GM23338 (cell line): ENCODE results near the gene ZFP92. TPM values are rescaled to one million over a fixed set of nuclear protein-coding genes. Genes with fewer than 3 reads are reported as not detected.

ENCODE experiments used
- ATAC-seq: fragments of 200-7000 bp; cut with Tn5 transposase; 3 replicates; pipeline ENCODE4 v1.9.1; 2020
- DNase-seq: peaks from one replicate; pipeline ENCODE4 v3.0.0-alpha.2; 2015; ENCODE audit warnings: low spot score
- H2AFZ ChIP-seq: fragments of 200-600 bp; sonication (generic); 2 replicates; pipeline ENCODE4 v1.8.0; 2016; ENCODE audit warnings: antibody characterized with exemption, mild to moderate bottlenecking, moderate library complexity
- H3F3A ChIP-seq: fragments of 200-600 bp; sonication (generic); replicated peaks from 2 replicates; pipeline ENCODE4 v1.8.0; 2017; ENCODE audit warnings: antibody characterized with exemption, mixed run types, low read depth
- H3K27ac ChIP-seq: fragments of 200-600 bp; sonication (generic); 2 replicates; pipeline ENCODE4 v1.6.1; 2016; ENCODE audit warnings: low read depth
- H3K27me3 ChIP-seq: fragments of 200-600 bp; sonication (generic); 2 replicates; pipeline ENCODE4 v1.8.0; 2016; ENCODE audit warnings: mild to moderate bottlenecking, mixed run types, moderate library complexity; ENCODE audit not compliant: insufficient read depth
- H3K36me3 ChIP-seq: fragments of 200-600 bp; sonication (generic); 2 replicates; pipeline ENCODE4 v1.8.0; 2016; ENCODE audit warnings: mild to moderate bottlenecking; ENCODE audit not compliant: insufficient read depth
- H3K4me1 ChIP-seq: fragments of 200-600 bp; sonication (generic); 2 replicates; pipeline ENCODE4 v1.8.0; 2016; ENCODE audit warnings: mild to moderate bottlenecking, moderate library complexity; ENCODE audit not compliant: insufficient read depth
- H3K4me2 ChIP-seq: fragments of 200-600 bp; sonication (generic); 2 replicates; pipeline ENCODE4 v1.7.1; 2017; ENCODE audit warnings: mixed run types
- H3K4me3 ChIP-seq: fragments of 200-600 bp; sonication (generic); 2 replicates; pipeline ENCODE4 v1.6.1; 2016; ENCODE audit warnings: mixed run types
- H3K79me2 ChIP-seq: fragments of 200-600 bp; sonication (generic); replicated peaks from 2 replicates; pipeline ENCODE4 v1.8.0; 2017; ENCODE audit warnings: mild to moderate bottlenecking; ENCODE audit not compliant: insufficient read depth
- H3K9me2 ChIP-seq: fragments of 200-600 bp; sonication (generic); 2 replicates; pipeline ENCODE4 v1.8.0; 2017; ENCODE audit not compliant: insufficient read depth
- H4K20me1 ChIP-seq: fragments of 200-600 bp; sonication (generic); replicated peaks from 2 replicates; pipeline ENCODE4 v1.8.0; 2017; ENCODE audit warnings: mild to moderate bottlenecking; ENCODE audit not compliant: insufficient read depth
- H3K27ac Mint-ChIP-seq: 2 replicates; pipeline ENCODE4 v1.8.0; 2020; ENCODE audit warnings: inconsistent platforms, mild to moderate bottlenecking, moderate library complexity, mixed read lengths
- H3K27me3 Mint-ChIP-seq: 3 replicates; pipeline ENCODE4 v1.8.0; 2022; ENCODE audit warnings: low read depth, mild to moderate bottlenecking, moderate library complexity, mixed read lengths, inconsistent platforms; ENCODE audit not compliant: insufficient read depth, poor library complexity
- H3K36me3 Mint-ChIP-seq: 3 replicates; pipeline ENCODE4 v1.8.0; 2021; ENCODE audit warnings: low read depth, mild to moderate bottlenecking, inconsistent platforms, moderate library complexity, mixed read lengths
- H3K4me1 Mint-ChIP-seq: 3 replicates; pipeline ENCODE4 v1.8.0; 2020; ENCODE audit warnings: mild to moderate bottlenecking, inconsistent platforms, mixed read lengths
- H3K4me3 Mint-ChIP-seq: 3 replicates; pipeline ENCODE4 v1.8.0; 2021; ENCODE audit warnings: moderate library complexity, mild to moderate bottlenecking, inconsistent platforms, mixed read lengths
- H3K9me3 Mint-ChIP-seq: 3 replicates; pipeline ENCODE4 v1.8.0; 2020; ENCODE audit warnings: moderate library complexity, mild to moderate bottlenecking, inconsistent platforms, mixed read lengths
- CREB1 ChIP-seq: fragments of 250-450 bp; sonication (Bioruptor Pico); IDR thresholded peaks from 2 replicates; pipeline ENCODE4 v1.5.0; 2020; ENCODE audit warnings: low read depth, mild to moderate bottlenecking, moderate library complexity
- EZH2 ChIP-seq: fragments of 200-600 bp; sonication (generic); IDR thresholded peaks from one replicate; pipeline ENCODE4 v1.8.0; 2017; ENCODE audit warnings: antibody characterized with exemption, mild to moderate bottlenecking, low read depth; ENCODE audit not compliant: unreplicated experiment
- EZH2phosphoT487 ChIP-seq: fragments of 200-600 bp; sonication (generic); IDR thresholded peaks from one replicate; pipeline ENCODE4 v1.8.1; 2018; ENCODE audit warnings: antibody characterized with exemption; ENCODE audit not compliant: unreplicated experiment
- JUNB ChIP-seq: IDR thresholded peaks from one replicate; pipeline ENCODE4 v1.6.1; 2016; ENCODE audit warnings: antibody characterized with exemption; ENCODE audit not compliant: unreplicated experiment
- NANOG ChIP-seq: IDR thresholded peaks from 2 replicates; pipeline ENCODE4 v1.6.1; 2016; ENCODE audit warnings: antibody characterized with exemption, borderline replicate concordance
- POLR2AphosphoS5 ChIP-seq: IDR thresholded peaks from 2 replicates; pipeline ENCODE4 v1.6.1; 2016; ENCODE audit warnings: antibody characterized with exemption, low read depth
- STAT1 ChIP-seq: IDR thresholded peaks from one replicate; pipeline ENCODE4 v1.6.1; 2016; ENCODE audit warnings: antibody characterized with exemption; ENCODE audit not compliant: unreplicated experiment
- ZNF114 ChIP-seq: fragments of 250-450 bp; sonication (Bioruptor Pico); IDR thresholded peaks from 2 replicates; pipeline ENCODE4 v1.5.0; 2020; ENCODE audit warnings: mild to moderate bottlenecking, moderate library complexity
- ZNF331 ChIP-seq: fragments of 250-450 bp; sonication (Bioruptor Pico); IDR thresholded peaks from 2 replicates; pipeline ENCODE4 v1.5.0; 2020; ENCODE audit warnings: low read depth, mild to moderate bottlenecking, moderate library complexity
- polyA plus RNA-seq: library from polyadenylated mRNA; unstranded; fragments of >200 nt; fragmentation: Nextera tagmentation; extraction: Ambion mirVana; gene quantifications from 2 replicates; pipeline ENCODE4 v1.2.1, GENCODE V29; 2016
- total RNA-seq: library from RNA; depleted of rRNA; stranded (reverse); fragments of >200 nt; shearing (Covaris generic); gene quantifications from 2 replicates; pipeline ENCODE4 v1.2.3, GENCODE V29; 2014
- TF ChIP-seq, protein P1 (sequence below): IDR thresholded peaks from one replicate; pipeline ENCODE4 v1.6.1; 2018; ENCODE audit warnings: antibody characterized with exemption; ENCODE audit not compliant: unreplicated experiment
- TF ChIP-seq, protein P2 (sequence below): IDR thresholded peaks from 2 replicates; pipeline ENCODE4 v1.6.1; 2016; ENCODE audit warnings: antibody characterized with exemption
- TF ChIP-seq, protein P3 (sequence below): fragments of 250-450 bp; sonication (Bioruptor Pico); IDR thresholded peaks from 2 replicates; pipeline ENCODE4 v1.5.0; 2020; ENCODE audit warnings: mild to moderate bottlenecking, moderate library complexity
- TF ChIP-seq, protein P4 (sequence below), 2 experiments: fragments of 200-600 bp in 1 of 2; sonication (generic) in 1 of 2; conservative IDR thresholded peaks; 2 replicates each; pipeline versions ENCODE4 v1.5.1 to v1.6.1; 2016 to 2017; ENCODE audit warnings: antibody characterized with exemption in 2 of 2, low read depth in 2 of 2, mild to moderate bottlenecking in 2 of 2, moderate library complexity in 1 of 2

ZFP92 gene
- total and polyA plus RNA-seq, 2 experiments from 2014 or later: 0.05 to 0.52 TPM

DNA sequence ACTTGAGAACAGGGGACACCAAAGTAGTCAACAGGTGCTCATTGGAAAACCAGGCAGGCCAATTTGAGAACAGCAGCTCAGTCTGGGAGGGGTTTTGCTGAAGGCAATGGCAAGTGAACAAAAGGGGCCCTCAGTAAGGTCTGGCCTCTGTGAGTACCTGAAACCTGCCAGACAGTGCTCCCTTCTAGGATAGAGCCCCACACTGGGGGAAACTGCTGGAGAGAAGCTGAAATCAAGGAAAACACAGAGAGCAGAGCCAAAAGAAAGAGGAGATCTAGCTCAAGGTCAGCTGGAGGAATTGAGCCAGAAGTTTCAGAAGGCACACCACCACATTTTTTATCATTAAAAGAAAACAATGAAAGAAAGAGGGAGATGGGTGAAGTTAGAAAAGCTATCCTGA lies 38.3 kb upstream of the ZFP92 start:
- Histone ChIP-seq H3K27ac (no peak overlapping the region), H3K4me3 (no peak overlapping the region), H3K79me2 (no peaks in the 10 kb centered on the region), H3K27me3 (no peaks in the 10 kb centered on the region), H3K9me2 (no peaks in the 10 kb centered on the region), H3K36me3 (no peaks in the 10 kb centered on the region), H3K4me2 (no peak overlapping the region), H4K20me1 (no peaks in the 10 kb centered on the region), H3K4me1 (no peaks in the 10 kb centered on the region), H3F3A (no peaks in the 10 kb centered on the region), H2AFZ (no peak overlapping the region)
- Mint-ChIP-seq H3K27ac (no peak overlapping the region), H3K27me3 (no peaks in the 10 kb centered on the region), H3K4me3 (no peak overlapping the region), H3K9me3 (peaks cover 6% of the 10 kb centered on the region; the same call in 2 of the 3 replicates), H3K4me1 (no peaks in the 10 kb centered on the region; the same call in 1 of the 3 replicates), H3K36me3 (peaks cover 3% of the 10 kb centered on the region; the same call in 2 of the 3 replicates)
- TF ChIP-seq, protein P1, sequence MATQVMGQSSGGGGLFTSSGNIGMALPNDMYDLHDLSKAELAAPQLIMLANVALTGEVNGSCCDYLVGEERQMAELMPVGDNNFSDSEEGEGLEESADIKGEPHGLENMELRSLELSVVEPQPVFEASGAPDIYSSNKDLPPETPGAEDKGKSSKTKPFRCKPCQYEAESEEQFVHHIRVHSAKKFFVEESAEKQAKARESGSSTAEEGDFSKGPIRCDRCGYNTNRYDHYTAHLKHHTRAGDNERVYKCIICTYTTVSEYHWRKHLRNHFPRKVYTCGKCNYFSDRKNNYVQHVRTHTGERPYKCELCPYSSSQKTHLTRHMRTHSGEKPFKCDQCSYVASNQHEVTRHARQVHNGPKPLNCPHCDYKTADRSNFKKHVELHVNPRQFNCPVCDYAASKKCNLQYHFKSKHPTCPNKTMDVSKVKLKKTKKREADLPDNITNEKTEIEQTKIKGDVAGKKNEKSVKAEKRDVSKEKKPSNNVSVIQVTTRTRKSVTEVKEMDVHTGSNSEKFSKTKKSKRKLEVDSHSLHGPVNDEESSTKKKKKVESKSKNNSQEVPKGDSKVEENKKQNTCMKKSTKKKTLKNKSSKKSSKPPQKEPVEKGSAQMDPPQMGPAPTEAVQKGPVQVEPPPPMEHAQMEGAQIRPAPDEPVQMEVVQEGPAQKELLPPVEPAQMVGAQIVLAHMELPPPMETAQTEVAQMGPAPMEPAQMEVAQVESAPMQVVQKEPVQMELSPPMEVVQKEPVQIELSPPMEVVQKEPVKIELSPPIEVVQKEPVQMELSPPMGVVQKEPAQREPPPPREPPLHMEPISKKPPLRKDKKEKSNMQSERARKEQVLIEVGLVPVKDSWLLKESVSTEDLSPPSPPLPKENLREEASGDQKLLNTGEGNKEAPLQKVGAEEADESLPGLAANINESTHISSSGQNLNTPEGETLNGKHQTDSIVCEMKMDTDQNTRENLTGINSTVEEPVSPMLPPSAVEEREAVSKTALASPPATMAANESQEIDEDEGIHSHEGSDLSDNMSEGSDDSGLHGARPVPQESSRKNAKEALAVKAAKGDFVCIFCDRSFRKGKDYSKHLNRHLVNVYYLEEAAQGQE: no peak
- TF ChIP-seq JUNB (no peak), NANOG (no peak), ZNF331 (CRISPR knock-in tag) (no peak), EZH2 (no peak), POLR2AphosphoS5 (no peak), STAT1 (no peak), CREB1 (CRISPR knock-in tag) (no peak), EZH2phosphoT487 (no peak), ZNF114 (CRISPR knock-in tag) (no peak)
- TF ChIP-seq, protein P2, sequence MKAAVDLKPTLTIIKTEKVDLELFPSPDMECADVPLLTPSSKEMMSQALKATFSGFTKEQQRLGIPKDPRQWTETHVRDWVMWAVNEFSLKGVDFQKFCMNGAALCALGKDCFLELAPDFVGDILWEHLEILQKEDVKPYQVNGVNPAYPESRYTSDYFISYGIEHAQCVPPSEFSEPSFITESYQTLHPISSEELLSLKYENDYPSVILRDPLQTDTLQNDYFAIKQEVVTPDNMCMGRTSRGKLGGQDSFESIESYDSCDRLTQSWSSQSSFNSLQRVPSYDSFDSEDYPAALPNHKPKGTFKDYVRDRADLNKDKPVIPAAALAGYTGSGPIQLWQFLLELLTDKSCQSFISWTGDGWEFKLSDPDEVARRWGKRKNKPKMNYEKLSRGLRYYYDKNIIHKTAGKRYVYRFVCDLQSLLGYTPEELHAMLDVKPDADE: no peak
- TF ChIP-seq, protein P3, sequence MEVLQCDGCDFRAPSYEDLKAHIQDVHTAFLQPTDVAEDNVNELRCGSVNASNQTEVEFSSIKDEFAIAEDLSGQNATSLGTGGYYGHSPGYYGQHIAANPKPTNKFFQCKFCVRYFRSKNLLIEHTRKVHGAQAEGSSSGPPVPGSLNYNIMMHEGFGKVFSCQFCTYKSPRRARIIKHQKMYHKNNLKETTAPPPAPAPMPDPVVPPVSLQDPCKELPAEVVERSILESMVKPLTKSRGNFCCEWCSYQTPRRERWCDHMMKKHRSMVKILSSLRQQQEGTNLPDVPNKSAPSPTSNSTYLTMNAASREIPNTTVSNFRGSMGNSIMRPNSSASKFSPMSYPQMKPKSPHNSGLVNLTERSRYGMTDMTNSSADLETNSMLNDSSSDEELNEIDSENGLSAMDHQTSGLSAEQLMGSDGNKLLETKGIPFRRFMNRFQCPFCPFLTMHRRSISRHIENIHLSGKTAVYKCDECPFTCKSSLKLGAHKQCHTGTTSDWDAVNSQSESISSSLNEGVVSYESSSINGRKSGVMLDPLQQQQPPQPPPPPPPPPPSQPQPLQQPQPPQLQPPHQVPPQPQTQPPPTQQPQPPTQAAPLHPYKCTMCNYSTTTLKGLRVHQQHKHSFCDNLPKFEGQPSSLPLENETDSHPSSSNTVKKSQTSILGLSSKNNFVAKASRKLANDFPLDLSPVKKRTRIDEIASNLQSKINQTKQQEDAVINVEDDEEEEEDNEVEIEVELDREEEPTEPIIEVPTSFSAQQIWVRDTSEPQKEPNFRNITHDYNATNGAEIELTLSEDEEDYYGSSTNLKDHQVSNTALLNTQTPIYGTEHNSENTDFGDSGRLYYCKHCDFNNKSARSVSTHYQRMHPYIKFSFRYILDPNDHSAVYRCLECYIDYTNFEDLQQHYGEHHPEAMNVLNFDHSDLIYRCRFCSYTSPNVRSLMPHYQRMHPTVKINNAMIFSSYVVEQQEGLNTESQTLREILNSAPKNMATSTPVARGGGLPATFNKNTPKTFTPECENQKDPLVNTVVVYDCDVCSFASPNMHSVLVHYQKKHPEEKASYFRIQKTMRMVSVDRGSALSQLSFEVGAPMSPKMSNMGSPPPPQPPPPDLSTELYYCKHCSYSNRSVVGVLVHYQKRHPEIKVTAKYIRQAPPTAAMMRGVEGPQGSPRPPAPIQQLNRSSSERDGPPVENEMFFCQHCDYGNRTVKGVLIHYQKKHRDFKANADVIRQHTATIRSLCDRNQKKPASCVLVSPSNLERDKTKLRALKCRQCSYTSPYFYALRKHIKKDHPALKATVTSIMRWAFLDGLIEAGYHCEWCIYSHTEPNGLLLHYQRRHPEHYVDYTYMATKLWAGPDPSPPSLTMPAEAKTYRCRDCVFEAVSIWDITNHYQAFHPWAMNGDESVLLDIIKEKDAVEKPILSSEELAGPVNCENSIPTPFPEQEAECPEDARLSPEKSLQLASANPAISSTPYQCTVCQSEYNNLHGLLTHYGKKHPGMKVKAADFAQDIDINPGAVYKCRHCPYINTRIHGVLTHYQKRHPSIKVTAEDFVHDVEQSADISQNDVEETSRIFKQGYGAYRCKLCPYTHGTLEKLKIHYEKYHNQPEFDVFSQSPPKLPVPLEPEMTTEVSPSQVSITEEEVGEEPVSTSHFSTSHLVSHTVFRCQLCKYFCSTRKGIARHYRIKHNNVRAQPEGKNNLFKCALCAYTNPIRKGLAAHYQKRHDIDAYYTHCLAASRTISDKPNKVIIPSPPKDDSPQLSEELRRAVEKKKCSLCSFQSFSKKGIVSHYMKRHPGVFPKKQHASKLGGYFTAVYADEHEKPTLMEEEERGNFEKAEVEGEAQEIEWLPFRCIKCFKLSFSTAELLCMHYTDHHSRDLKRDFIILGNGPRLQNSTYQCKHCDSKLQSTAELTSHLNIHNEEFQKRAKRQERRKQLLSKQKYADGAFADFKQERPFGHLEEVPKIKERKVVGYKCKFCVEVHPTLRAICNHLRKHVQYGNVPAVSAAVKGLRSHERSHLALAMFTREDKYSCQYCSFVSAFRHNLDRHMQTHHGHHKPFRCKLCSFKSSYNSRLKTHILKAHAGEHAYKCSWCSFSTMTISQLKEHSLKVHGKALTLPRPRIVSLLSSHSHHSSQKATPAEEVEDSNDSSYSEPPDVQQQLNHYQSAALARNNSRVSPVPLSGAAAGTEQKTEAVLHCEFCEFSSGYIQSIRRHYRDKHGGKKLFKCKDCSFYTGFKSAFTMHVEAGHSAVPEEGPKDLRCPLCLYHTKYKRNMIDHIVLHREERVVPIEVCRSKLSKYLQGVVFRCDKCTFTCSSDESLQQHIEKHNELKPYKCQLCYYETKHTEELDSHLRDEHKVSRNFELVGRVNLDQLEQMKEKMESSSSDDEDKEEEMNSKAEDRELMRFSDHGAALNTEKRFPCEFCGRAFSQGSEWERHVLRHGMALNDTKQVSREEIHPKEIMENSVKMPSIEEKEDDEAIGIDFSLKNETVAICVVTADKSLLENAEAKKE: no peak
- TF ChIP-seq, protein P4, sequence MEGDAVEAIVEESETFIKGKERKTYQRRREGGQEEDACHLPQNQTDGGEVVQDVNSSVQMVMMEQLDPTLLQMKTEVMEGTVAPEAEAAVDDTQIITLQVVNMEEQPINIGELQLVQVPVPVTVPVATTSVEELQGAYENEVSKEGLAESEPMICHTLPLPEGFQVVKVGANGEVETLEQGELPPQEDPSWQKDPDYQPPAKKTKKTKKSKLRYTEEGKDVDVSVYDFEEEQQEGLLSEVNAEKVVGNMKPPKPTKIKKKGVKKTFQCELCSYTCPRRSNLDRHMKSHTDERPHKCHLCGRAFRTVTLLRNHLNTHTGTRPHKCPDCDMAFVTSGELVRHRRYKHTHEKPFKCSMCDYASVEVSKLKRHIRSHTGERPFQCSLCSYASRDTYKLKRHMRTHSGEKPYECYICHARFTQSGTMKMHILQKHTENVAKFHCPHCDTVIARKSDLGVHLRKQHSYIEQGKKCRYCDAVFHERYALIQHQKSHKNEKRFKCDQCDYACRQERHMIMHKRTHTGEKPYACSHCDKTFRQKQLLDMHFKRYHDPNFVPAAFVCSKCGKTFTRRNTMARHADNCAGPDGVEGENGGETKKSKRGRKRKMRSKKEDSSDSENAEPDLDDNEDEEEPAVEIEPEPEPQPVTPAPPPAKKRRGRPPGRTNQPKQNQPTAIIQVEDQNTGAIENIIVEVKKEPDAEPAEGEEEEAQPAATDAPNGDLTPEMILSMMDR (conservative IDR thresholded peaks at IDR 0.05; ENCODE audit: low read depth in 2 of 2): no peak
- no peak for DNase-seq
- no peak; the same call in 2 of the 3 replicates for ATAC-seq
